Glutamatergic neuron (in vitro differentiated cells): ENCODE measurements around the gene GPER1. TPM values are rescaled to one million over a fixed set of nuclear protein-coding genes. Genes with fewer than 3 reads are reported as not detected.
"Not testable (repeated sequence)": the region's sequence is repeated elsewhere in the genome, so short reads cannot be mapped to it uniquely, and the experiment has no call there.

Source experiments
- DNase-seq: peaks from one replicate; pipeline ENCODE4 v3.0.0; 2022
- H3K27ac Mint-ChIP-seq: one replicate; pipeline ENCODE4 v1.8.0; 2020; ENCODE audit warnings: mild to moderate bottlenecking, mixed read lengths, inconsistent platforms; ENCODE audit not compliant: unreplicated experiment
- H3K27me3 Mint-ChIP-seq: one replicate; pipeline ENCODE4 v1.8.0; 2020; ENCODE audit warnings: mild to moderate bottlenecking, moderate library complexity, mixed read lengths, inconsistent platforms; ENCODE audit not compliant: unreplicated experiment
- H3K36me3 Mint-ChIP-seq: one replicate; pipeline ENCODE4 v1.8.0; 2020; ENCODE audit warnings: mild to moderate bottlenecking, mixed read lengths, inconsistent platforms; ENCODE audit not compliant: unreplicated experiment
- H3K4me1 Mint-ChIP-seq: one replicate; pipeline ENCODE4 v1.8.0; 2020; ENCODE audit warnings: mild to moderate bottlenecking, low read depth, mixed read lengths, inconsistent platforms; ENCODE audit not compliant: unreplicated experiment
- H3K4me3 Mint-ChIP-seq: one replicate; pipeline ENCODE4 v1.8.0; 2020; ENCODE audit warnings: mild to moderate bottlenecking, mixed read lengths, inconsistent platforms; ENCODE audit not compliant: unreplicated experiment
- H3K9me3 Mint-ChIP-seq: one replicate; pipeline ENCODE4 v1.8.0; 2020; ENCODE audit warnings: mild to moderate bottlenecking, moderate library complexity, mixed read lengths, inconsistent platforms; ENCODE audit not compliant: unreplicated experiment
- total RNA-seq: library from RNA; stranded (reverse); fragmentation: NEBNext Ultra II Directional; extraction: Animal tissue kit (Norgen Biotek cat#: 25700); gene quantifications from one replicate; pipeline ENCODE4 v1.2.1, GENCODE V29; 2021; ENCODE audit not compliant: unreplicated experiment
- TF ChIP-seq, protein P1 (sequence below): fragments of 200-600 bp; sonication (generic); IDR thresholded peaks from one replicate; pipeline ENCODE4 v1.5.0; 2021; ENCODE audit not compliant: partially characterized antibody, unreplicated experiment

GPER1 gene
- total RNA-seq, 1 donor from 2014 or later, result 0.59 TPM

DNA sequence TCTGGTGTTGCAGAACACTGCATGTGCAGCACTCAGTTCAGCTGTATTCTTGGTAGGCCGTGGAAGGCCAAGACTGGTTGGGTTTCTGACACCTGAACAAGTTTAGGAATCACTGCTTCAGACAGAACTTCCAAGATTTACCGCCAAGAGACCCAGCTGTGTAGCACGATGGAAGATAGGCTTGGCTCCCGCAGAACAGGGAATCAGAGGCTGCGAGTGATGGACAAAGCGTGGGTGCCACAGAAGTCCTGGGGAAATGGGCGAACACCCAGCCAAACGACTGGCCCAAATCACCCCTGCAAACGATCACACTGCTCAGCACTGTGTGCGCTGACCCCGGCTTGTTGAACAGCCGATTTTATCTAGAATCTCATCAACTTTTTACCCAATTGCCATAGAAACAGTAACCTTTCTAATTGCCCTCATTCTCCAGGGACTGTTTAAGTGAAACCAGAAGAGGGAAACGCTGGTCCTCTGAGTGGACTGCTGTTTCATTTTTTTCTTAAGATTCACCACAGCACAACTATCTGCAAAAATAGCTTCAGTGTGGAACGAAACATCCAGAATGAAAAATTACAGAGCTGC lies 54.2 kb downstream of the GPER1 start:
- TF ChIP-seq, protein P1, sequence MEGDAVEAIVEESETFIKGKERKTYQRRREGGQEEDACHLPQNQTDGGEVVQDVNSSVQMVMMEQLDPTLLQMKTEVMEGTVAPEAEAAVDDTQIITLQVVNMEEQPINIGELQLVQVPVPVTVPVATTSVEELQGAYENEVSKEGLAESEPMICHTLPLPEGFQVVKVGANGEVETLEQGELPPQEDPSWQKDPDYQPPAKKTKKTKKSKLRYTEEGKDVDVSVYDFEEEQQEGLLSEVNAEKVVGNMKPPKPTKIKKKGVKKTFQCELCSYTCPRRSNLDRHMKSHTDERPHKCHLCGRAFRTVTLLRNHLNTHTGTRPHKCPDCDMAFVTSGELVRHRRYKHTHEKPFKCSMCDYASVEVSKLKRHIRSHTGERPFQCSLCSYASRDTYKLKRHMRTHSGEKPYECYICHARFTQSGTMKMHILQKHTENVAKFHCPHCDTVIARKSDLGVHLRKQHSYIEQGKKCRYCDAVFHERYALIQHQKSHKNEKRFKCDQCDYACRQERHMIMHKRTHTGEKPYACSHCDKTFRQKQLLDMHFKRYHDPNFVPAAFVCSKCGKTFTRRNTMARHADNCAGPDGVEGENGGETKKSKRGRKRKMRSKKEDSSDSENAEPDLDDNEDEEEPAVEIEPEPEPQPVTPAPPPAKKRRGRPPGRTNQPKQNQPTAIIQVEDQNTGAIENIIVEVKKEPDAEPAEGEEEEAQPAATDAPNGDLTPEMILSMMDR, result no peak
- H3K27me3 Mint-ChIP-seq, result peaks cover 2% of the 10 kb centered on the region
- H3K4me1 Mint-ChIP-seq, result peaks cover 9% of the 10 kb centered on the region
- no peak overlapping the region for H3K27ac Mint-ChIP-seq
- H3K36me3 Mint-ChIP-seq, result peaks cover 3% of the 10 kb centered on the region
- H3K9me3 Mint-ChIP-seq, result peaks cover 7% of the 10 kb centered on the region
- peak overlapping the region; percentile 43 for H3K4me3 Mint-ChIP-seq
- DNase-seq, result no peak

DNA sequence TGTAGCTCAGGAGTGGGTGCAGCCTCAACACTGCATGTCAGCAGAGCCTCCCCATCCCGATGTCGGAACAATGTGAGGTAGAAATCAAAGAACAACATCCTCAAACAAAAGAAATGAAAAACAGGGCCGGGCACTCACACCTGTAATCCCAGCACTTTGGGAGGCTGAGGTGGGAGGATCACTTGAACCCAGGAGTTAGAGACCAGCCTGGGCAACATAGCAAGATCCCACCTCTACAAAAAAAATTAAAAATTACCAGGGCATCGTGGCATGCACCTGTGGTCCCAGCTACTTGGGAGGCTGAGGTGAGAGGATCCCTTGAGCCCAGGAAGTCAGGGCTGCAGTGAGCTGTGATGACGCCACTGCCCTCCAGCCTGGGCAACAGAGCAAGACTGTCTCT lies 55.1 kb downstream of the GPER1 start:
- DNase-seq, H3K36me3 Mint-ChIP-seq, H3K27me3 Mint-ChIP-seq, H3K4me1 Mint-ChIP-seq, H3K9me3 Mint-ChIP-seq, H3K4me3 Mint-ChIP-seq, H3K27ac Mint-ChIP-seq: not testable (repeated sequence)

Other genes with a start within 250 kb of the GPER1 start
- 70.2 TPM for gene GET4, start 211.6 kb upstream of the GPER1 start, total RNA-seq
- gene ADAP1, start 133.4 kb upstream of the GPER1 start, total RNA-seq, result 61.1 TPM
- 18.4 TPM for gene COX19, start 112.6 kb upstream of the GPER1 start, total RNA-seq
- 1.3 TPM for gene CYP2W1, start 104.9 kb upstream of the GPER1 start, total RNA-seq
- 3.1 TPM for gene GPR146, start 43.6 kb upstream of the GPER1 start, total RNA-seq
- 34.5 TPM for gene ZFAND2A, start 72.1 kb downstream of the GPER1 start, total RNA-seq
- gene UNCX, start 144.8 kb downstream of the GPER1 start, total RNA-seq, result 106 TPM